Stimulated activated naive CD8-positive, alpha-beta T cell treated with anti-CD3 and anti-CD28 coated beads, Interleukin-15, Interleukin-2, amounts not matched to agents 100 U/mL and 50 U/mL, for 24 hours (primary cell): Measurements from ENCODE around the gene ALDOC.

Experiments used
- ATAC-seq: fragments of 150-1000 bp; cut with Tn5 transposase; one replicate; pipeline ENCODE4 v1.10.0; 2021
- DNase-seq: peaks from one replicate; pipeline ENCODE4 v3.0.0; 2021

The ALDOC gene

DNA sequence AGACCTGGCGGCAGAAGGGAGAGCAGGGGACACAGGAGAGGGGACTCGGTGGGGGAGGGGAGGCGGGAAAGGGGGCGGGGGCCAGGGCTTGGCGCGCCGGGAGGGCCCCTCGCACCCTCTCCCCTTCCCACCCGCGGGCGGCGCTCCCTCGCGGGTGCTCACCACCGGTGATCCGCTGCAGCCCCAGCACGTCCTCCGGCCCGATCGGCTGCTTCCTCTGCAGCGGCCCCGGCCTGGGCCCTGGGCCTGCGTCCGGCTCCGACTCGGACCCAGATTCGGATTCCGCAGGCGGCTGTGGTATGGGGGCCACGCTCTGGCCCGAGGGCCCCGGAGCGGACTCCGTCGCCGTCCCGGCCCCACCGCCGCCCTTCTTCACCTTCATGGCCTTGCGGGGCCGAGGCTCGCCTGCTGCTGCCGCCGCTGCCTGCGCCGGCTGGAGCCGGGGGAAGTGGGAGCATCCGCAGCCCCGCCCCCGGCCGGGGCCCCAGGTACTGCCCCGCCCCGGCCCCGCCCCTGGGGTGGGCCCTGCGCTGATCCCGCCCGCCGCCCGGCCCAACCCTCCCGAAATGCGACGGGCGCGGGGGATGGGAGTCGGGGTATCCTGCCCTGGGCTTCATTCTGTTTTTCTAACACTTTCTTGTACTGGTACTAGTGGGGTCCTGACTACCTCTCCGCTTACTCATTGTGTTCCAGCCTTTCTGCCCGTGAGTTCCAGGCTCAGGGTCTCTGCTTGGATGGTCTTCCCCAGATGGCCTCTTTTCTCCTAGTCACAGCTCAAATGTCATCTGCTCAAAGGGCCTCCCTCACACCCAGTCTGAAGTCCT is 24.3 kb downstream of the ALDOC start, which contains the start of gene UNC119:
Gene UNC119 (minus strand): TSS at position 449 of the 824 bp plus-strand sequence. CDS start 67 bp downstream, at position 382.
- ATAC-seq = peak; percentile 85
- DNase-seq = peak; percentile 88

DNA sequence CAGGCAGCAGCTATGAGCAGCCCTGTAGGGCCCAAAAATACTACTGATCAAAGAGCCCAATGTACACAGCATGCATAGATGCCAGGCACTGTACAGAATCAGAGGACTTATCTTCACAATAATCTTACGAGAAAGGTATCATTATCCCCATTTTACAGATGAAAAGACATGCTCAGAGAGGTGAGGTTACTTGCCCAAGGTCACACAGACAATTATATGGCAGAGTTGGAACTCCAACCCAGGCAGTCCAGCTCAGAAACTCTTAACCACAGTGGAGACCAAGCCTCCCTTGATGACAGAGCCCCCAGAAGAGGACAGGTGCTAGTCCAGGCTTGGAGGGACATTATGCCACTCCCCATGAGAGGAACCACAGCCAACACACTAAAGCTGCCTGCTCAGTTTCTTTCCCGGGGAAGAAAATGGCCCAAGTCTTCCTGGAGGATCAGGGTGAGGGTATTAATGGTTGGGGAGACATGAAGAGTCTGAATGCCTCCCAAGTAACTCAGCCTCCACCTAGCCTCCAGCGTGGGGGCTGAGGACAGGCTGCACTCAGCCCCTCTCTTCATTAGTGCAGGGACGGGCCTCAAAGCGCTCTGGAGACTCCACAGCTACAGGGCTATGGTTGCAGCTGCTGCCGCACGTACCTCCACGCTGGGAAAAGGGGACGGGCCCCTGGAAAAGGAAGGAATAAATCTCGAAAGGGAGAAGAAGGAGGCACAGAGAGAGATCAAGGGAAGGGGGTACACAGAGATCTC is 25.1 kb downstream of the ALDOC start:
- DNase-seq = no peak

GRCh38 chr17:28550858-28551257 is 25.8 kb downstream of the ALDOC start:
- ATAC-seq (no peak), DNase-seq (no peak)

More for the DNA sequence above, 25.1 kb downstream of the ALDOC start:
- ATAC-seq = no peak

GRCh38 chr17:28549236-28550132 is 27.2 kb downstream of the ALDOC start:
- ATAC-seq (peak; percentile 59), DNase-seq (peak; percentile 60)

DNA sequence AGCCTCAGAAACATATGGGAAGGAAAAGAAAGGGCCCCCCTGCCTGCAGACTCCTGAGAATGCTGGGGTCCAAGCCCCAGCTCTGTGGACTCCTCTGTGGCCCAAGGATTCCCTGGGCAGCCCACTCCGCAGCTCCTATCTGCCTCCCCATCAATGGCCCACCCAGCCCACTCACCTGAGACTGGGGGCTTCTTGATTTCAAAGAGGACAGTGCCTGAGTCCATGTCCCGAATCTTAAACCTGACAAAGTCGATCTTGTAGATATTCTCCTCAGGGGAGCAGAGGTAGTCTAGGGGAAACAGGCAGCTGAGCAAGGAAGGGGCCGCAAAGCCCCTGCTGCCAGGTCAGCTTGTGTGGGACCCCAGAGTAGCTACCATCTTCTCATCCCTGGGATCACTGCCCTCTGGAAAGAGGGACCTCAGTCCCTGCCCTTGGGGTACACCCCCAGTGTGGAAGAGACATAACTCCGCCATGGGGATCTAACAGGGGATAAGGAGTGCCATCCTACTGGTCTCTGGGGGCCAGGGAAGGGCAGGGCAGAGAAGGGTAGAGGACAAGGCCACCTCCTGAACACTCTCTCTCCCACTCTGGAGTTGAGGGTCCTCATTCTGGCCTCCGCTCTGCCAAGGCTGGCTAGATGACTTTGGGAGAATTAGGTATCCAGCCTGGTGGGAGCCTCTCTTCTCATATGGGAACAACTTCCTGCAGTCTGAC is 28.1 kb downstream of the ALDOC start:
- ATAC-seq (no peak), DNase-seq (no peak)

- peak; percentile 86 for DNase-seq
- ATAC-seq = peak; percentile 45
These were observed 28.9 kb downstream of the ALDOC start for GRCh38 chr17:28547623-28548416.

- no peak for DNase-seq
- ATAC-seq = no peak
These were observed 29.5 kb downstream of the ALDOC start for GRCh38 chr17:28547096-28547622.

GRCh38 chr17:28545787-28546415 is 30.8 kb downstream of the ALDOC start:
- ATAC-seq (no peak), DNase-seq (no peak)

DNA sequence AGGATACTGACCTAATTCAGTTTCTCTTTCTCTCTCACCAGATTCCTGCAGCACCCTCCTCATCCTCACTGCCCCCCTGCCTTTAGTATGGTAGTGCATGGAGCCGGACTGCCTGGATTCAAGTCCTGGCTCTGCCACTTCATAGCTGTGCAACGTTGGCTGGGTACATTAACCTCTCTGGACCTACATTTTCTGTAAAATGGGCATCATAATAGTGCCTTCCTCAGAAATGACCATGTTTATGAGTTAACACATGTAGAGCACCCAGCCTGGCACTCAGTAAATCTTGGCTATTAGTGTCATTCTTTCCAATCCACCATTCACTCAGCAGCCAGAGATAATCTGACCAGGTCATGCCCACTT is 31.6 kb downstream of the ALDOC start:
- DNase-seq = no peak
- no peak for ATAC-seq

DNA sequence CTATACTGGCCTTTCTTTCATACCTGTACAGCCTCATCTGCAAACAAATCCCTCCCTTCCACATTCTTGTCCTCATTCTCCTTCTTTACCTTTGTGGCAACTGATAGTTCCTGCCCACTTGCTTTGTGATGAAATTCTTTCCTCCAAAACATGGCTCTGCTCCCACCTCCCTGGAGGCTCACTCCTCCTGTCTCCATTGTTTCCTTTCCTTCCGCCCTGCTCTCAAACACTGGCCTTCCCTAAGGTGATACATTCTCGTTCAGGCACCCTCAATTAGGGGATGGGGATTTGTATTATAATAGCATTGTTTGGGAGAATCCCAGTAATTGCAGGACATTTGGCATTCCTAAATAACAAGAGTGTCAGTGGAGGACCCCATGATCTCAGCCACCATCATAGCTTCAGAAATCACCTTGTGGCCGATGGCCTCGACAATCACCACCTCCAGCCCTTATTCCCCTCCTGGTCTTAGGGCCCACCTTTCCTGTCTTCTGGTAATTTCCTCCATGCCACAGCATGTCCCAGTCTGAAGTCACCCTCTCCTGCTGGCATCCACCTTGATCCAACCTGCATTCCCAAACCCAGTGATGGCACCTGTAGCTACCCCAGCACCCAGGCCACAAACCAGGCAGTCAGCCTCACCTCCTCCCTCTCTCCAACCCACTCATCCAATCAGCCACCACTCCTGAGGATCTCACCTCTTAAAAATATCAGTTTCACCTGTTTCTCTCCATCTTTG is 32.1 kb downstream of the ALDOC start:
- ATAC-seq = no peak
- DNase-seq = no peak

- DNase-seq = no peak
- no peak for ATAC-seq
These were observed 35.3 kb downstream of the ALDOC start for GRCh38 chr17:28541439-28541838.

DNA sequence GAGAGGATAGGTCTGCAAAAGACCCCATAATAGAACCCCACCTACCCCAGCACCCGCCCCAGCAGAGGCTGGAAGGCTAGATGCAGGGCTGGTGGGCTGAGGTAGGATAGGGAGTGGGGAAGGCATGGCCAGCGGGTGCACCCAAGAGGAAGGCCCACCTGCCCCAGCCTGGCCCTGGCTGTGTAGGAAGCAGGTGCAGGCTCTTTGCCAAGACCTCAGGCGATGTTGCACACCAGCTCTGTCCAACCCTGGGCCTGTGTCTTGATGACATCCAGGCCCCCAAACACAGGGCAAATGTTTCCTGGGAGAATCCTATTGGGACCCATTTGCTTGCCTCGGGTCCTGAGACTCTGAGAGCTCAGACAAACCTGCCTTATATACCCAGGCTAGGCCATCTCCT is 36.5 kb downstream of the ALDOC start:
- no peak for ATAC-seq
- DNase-seq = no peak

- ATAC-seq (no peak), DNase-seq (no peak)
These were observed 38.3 kb downstream of the ALDOC start for GRCh38 chr17:28538296-28538895.

- DNase-seq = no peak
- no peak for ATAC-seq
These were observed 39.5 kb downstream of the ALDOC start for GRCh38 chr17:28537219-28537610.

DNA sequence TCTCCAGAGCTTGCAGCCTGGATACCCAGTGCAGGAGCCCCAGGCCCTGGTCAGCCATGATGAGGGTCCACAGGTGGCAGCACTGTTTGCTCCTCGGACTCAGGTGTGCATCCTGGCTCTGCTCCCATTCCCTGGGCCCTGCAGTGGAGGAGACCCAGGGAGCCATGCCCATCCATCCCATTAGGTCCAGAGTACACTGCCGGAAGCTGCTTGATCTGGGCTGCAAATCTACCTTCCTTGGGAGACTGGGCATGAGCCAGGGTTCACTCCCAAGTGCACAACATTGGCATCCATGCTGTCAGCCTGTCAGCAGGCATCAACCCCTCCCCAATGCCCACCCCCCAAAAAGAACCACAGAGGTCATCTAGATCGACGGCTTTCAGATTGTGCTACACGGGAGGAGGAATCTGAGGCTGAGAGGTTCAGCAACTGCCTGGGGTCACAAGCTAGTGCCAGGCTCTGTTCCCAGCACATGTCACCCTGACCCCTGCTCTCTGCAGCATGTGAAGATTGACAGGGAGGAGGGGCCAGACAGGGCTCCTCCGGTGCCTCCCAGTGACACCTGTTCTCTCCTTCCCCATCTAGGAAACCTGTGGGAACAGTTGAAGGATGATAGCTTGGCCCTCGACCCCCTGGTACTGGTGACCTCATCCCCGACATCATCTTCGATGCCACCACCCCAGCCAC is 40.0 kb downstream of the ALDOC start:
- ATAC-seq (no peak), DNase-seq (no peak)

GRCh38 chr17:28534740-28535375 is 41.8 kb downstream of the ALDOC start:
- DNase-seq (no peak), ATAC-seq (no peak)

- ATAC-seq (no peak), DNase-seq (no peak)
These were observed 43.4 kb downstream of the ALDOC start for GRCh38 chr17:28533091-28533807.
